Measurements from ENCODE around the gene BRD3.

Gene BRD3

DNA sequence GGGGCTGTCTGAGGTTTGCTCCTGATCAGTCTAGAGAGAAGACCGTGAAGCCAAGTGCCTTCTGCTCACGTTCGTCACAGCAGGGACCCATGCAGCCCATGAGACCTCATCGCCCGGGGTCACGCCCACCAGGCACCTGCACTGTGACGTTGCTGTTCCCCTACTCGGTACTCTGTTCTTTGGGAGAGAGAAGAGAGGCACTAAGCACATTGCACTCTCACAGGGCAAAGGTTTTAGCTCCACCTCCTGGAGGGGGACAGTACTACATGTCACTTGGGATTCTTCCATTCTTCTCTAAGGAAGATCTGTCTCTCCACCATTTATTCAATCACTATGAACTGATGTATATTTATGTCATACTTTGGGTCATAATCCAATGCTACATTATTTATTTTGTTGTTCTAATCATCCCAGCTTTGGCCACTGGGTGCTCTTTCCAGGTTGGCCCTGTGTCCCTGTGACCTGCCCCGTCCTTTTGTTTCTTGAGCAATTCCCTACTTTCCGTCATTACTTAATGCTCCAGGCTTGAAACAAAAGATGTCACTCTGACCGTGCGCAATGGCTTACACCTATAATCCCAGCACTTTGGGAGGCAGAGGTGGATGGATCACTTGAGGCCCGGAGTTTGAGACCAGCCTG lies 31.4 kb upstream of the BRD3 start:
- no peak overlapping the region for H3K4me3 ChIP-seq (ENCODE audit: insufficient read depth, low read length, poor library complexity, severe bottlenecking)
- no peaks in the 10 kb centered on the region for H3K9me3 ChIP-seq (ENCODE audit: insufficient read depth, low read length)
- no peaks in the 10 kb centered on the region for H3K27me3 ChIP-seq (ENCODE audit: low read length)
- no peak overlapping the region for H2AFZ ChIP-seq (ENCODE audit: low read depth, low read length, severe bottlenecking)
- no peaks in the 10 kb centered on the region for H3K79me2 ChIP-seq (ENCODE audit: insufficient read depth, low read length)
- no peak overlapping the region for H3K27ac ChIP-seq (ENCODE audit: low read depth, low read length)
- H3K36me3 ChIP-seq (ENCODE audit: low read length), result no peaks in the 10 kb centered on the region
- H3K4me2 ChIP-seq (ENCODE audit: low read depth, low read length, poor library complexity, severe bottlenecking), result no peak overlapping the region
- H3K9me2 ChIP-seq (replicated peaks; ENCODE audit: insufficient read depth, low read length), result no peaks in the 10 kb centered on the region
- no peaks in the 10 kb centered on the region for H4K20me1 ChIP-seq (ENCODE audit: low read depth, low read length)
- H3F3A ChIP-seq (ENCODE audit: insufficient read depth), result no peaks in the 10 kb centered on the region
- H3K9ac ChIP-seq (ENCODE audit: low read length), result no peak overlapping the region
- TF ChIP-seq, protein P1, sequence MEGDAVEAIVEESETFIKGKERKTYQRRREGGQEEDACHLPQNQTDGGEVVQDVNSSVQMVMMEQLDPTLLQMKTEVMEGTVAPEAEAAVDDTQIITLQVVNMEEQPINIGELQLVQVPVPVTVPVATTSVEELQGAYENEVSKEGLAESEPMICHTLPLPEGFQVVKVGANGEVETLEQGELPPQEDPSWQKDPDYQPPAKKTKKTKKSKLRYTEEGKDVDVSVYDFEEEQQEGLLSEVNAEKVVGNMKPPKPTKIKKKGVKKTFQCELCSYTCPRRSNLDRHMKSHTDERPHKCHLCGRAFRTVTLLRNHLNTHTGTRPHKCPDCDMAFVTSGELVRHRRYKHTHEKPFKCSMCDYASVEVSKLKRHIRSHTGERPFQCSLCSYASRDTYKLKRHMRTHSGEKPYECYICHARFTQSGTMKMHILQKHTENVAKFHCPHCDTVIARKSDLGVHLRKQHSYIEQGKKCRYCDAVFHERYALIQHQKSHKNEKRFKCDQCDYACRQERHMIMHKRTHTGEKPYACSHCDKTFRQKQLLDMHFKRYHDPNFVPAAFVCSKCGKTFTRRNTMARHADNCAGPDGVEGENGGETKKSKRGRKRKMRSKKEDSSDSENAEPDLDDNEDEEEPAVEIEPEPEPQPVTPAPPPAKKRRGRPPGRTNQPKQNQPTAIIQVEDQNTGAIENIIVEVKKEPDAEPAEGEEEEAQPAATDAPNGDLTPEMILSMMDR (IDR thresholded peaks at IDR 0.05; ENCODE audit: insufficient read depth, low read length, poor library complexity, severe bottlenecking), result peak; percentile 53
- TF ChIP-seq EZH2phosphoT487 (conservative IDR thresholded peaks at IDR 0.05; ENCODE audit: low read length), result no peak

DNA sequence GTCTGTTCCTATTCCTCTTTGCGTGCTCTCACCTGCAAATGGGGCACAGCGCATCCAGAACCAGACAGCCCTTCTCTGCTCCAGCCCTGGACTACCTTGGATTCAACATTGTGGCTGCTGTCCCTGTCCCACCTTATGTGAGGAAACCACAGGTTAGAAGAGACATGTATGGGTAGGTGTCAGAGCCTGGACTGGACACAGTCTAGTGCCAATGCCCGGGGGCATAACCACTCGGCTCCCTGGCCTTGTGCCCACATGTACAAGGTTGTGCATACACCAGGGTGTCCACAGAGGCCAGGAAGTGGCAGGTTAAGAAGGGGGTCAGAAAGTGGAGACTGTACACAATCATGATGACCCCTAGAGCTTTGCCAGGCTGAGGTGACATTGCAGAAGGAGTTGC lies 22.1 kb upstream of the BRD3 start:
- Histone ChIP-seq H3K4me3 (ENCODE audit: insufficient read depth, low read length, poor library complexity, severe bottlenecking) (no peak overlapping the region), H3K9me3 (ENCODE audit: insufficient read depth, low read length) (no peaks in the 10 kb centered on the region), H3K27ac (ENCODE audit: low read depth, low read length) (no peak overlapping the region), H3K9me2 (replicated peaks; ENCODE audit: insufficient read depth, low read length) (no peaks in the 10 kb centered on the region), H3K79me2 (ENCODE audit: insufficient read depth, low read length) (no peaks in the 10 kb centered on the region), H3K9ac (ENCODE audit: low read length) (no peak overlapping the region), H4K20me1 (ENCODE audit: low read depth, low read length) (no peaks in the 10 kb centered on the region), H3K27me3 (ENCODE audit: low read length) (no peaks in the 10 kb centered on the region), H3K4me2 (ENCODE audit: low read depth, low read length, poor library complexity, severe bottlenecking) (no peak overlapping the region), H3F3A (ENCODE audit: insufficient read depth) (no peaks in the 10 kb centered on the region), H3K36me3 (ENCODE audit: low read length) (no peaks in the 10 kb centered on the region), H2AFZ (ENCODE audit: low read depth, low read length, severe bottlenecking) (no peak overlapping the region)
- TF ChIP-seq EZH2phosphoT487 (conservative IDR thresholded peaks at IDR 0.05; ENCODE audit: low read length), result no peak
- TF ChIP-seq, protein P1 (IDR thresholded peaks at IDR 0.05; ENCODE audit: insufficient read depth, low read length, poor library complexity, severe bottlenecking), result no peak

DNA sequence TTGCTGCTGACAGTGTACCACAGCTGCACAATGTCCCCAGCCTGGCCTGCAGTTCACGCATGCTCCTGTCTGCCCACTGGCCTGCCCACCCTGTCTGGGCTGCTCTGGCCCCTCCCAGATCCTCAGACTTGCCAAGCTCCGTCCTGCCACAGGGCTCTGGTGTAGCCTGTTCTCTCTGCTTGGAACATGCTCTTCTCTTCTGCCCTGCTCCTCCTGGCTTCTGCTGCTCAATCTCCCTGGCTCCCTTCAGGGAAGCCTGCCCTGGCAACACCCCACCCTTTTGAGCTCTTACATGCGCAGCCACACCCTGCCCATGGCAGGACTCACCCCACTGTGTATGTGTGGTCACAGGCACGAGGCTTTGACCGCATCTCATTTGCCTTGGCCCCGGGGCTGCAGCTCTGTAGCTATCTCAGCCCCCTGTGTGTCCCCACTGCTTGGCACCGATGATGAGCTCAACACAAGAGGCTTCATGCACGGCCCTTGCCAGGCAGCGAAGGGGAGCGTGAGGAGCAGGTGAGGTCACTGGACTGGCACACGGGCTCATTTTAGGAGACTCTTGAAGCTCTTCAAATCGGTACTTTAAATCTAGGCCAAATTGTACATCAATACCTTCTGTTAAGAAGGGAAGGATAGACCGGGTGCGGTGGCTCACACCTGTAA lies 20.4 kb upstream of the BRD3 start:
- Histone ChIP-seq H4K20me1 (ENCODE audit: low read depth, low read length) (no peaks in the 10 kb centered on the region), H3F3A (ENCODE audit: insufficient read depth) (no peaks in the 10 kb centered on the region), H2AFZ (ENCODE audit: low read depth, low read length, severe bottlenecking) (no peak overlapping the region), H3K79me2 (ENCODE audit: insufficient read depth, low read length) (no peaks in the 10 kb centered on the region), H3K9ac (ENCODE audit: low read length) (no peak overlapping the region), H3K27me3 (ENCODE audit: low read length) (no peaks in the 10 kb centered on the region), H3K4me2 (ENCODE audit: low read depth, low read length, poor library complexity, severe bottlenecking) (no peak overlapping the region), H3K4me3 (ENCODE audit: insufficient read depth, low read length, poor library complexity, severe bottlenecking) (no peak overlapping the region), H3K36me3 (ENCODE audit: low read length) (no peaks in the 10 kb centered on the region), H3K9me2 (replicated peaks; ENCODE audit: insufficient read depth, low read length) (no peaks in the 10 kb centered on the region), H3K27ac (ENCODE audit: low read depth, low read length) (no peak overlapping the region), H3K9me3 (ENCODE audit: insufficient read depth, low read length) (no peaks in the 10 kb centered on the region)
- TF ChIP-seq, protein P1 (IDR thresholded peaks at IDR 0.05; ENCODE audit: insufficient read depth, low read length, poor library complexity, severe bottlenecking), result no peak
- TF ChIP-seq EZH2phosphoT487 (conservative IDR thresholded peaks at IDR 0.05; ENCODE audit: low read length), result no peak
